GM21528 (cell line): ENCODE data around the gene TLL2.
"Not testable (repeated sequence)": the region's sequence is repeated elsewhere in the genome, so short reads cannot be mapped to it uniquely, and the experiment has no call there.

Experiments used
- ATAC-seq: cut with Tn5 transposase; IDR thresholded peaks from one replicate; pipeline ENCODE4 v1.9.1; 2021; ENCODE audit warnings: mild to moderate bottlenecking, moderate library complexity; ENCODE audit not compliant: unreplicated experiment, low FRiP score

Gene TLL2

DNA sequence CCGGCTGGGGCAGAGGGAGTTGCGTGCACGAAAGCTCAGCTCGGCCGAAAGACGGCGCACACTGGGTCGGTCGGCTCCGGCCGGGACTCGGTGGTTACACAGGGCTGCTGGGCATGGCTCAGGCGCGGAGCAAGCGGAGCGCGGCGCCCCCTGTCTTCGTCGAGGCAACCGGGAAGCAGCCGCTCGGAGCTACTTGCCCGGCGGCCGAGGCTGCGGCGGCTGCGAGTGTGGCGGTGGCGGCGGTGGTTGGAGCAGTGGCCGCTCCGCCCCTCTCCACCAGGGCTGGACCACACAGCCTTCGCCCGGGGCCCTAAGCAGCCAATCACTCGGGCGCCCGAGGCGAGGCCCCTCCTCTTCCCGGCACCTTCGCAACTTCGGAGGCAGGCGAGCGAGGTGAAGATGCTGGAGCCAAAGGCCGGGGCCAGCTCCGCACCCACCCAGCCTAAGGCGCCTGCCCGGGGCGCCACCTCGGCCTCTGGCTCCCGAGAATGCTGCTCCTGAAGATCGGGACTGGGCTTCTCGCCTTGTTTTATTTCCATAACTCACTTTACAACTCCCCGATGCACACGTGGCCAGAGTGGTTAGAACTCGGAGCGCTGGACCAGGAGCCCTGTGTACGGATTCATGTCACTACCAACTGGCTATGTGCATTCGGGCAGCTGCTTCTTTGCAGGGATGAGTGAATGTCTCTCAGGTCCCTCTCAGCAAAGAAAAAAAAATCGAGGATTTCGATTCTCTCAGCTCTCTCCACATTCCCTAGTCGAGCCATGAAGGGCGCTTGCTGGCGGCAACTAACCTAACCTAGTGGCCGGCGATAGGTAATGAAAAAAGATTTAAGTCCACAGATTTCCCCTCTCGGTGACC, at the start of gene TLL2:
Gene TLL2, minus strand, starts transcription at position 229 of the 864 bp plus-strand sequence. CDS start 241 bp downstream, outside the sequence.
- peak; percentile 81 for ATAC-seq

- no peak for ATAC-seq
Measured at GRCh38 chr10:96560966-96561887, 47.5 kb upstream of the TLL2 start.

- no peak for ATAC-seq
Measured at GRCh38 chr10:96560489-96560888, 46.8 kb upstream of the TLL2 start.

DNA sequence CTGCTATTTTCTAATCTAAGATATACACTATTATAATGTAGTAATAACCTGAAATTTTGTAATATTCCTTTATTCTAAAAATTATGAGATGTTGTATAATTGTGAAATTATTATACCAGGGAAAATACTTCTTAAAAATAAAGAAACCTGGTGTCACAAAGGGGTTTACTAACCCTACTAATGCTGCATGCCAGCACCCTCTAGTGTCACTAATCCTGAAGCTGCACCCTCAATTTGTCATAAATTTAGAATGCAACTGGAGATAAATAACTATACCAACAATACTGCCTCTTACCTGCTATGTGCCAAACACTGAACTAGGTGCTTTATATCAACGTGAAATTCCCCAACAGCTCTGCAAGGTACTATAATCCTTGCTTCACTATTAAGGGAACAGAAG, 42.3 kb upstream of the TLL2 start:
- ATAC-seq, result no peak

DNA sequence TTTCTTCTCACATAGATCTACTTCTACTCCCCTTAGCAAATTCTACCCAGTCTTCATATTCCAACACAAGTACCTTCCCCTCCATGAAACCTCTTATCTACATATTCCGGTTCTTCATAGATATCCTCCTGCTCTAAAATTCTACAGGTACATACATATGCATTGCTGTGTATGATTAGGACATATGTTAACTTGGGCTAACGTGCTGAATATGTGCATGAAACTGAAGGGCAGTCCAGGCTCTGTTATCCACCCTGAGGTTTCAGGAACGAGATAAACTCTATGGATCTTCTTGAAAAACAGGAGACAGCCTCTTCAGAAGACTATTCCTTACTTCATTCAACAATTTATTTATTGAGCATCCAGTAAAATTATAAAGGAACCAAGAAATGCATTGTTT, 41.6 kb upstream of the TLL2 start:
- no peak for ATAC-seq

GRCh38 chr10:96548589-96548988, 34.9 kb upstream of the TLL2 start:
- no peak for ATAC-seq

DNA sequence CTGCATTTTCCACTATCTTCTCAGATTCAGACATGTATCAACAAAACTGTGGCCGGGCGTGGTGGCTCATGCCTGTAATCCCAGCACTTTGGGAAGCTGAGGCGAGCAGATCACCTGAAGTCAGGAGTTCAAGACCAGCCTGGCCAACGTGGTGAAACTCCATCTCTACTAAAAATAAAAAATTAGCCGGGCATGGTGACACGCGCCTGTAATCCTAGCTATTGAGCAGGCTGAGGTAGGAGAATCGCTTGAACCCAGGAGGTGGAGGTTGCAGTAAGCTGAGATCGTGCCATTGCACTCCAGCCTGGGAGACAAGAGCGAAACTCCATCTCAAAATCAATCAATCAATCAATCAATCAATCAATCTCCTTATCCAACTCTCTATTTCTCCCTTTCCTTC, 31.8 kb upstream of the TLL2 start:
- ATAC-seq, result not testable (repeated sequence)

GRCh38 chr10:96541921-96542320, 28.2 kb upstream of the TLL2 start:
- no peak for ATAC-seq

- no peak for ATAC-seq
Measured at GRCh38 chr10:96540240-96540639, 26.5 kb upstream of the TLL2 start.

GRCh38 chr10:96538683-96539082, 25.0 kb upstream of the TLL2 start:
- no peak for ATAC-seq

DNA sequence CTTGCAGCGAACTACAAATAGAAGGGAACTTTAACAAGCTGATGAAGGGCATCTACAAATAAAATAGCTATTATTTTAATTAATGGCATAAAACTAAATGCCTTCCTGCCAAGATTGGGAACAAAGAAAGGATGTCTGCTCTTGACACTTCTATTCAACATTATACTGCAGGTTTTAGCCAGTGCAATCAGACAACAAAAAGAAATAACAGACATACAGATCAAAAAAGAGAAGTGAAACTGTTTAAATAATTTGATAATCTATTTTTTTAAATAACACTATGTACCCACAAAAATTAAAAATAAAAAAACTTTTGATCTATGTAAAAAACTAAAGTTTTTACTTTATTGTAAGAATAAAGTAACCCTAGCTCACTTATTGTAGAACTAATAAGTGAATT, 22.4 kb upstream of the TLL2 start:
- no peak for ATAC-seq

- no peak for ATAC-seq
Measured at GRCh38 chr10:96532523-96532922, 18.8 kb upstream of the TLL2 start.

DNA sequence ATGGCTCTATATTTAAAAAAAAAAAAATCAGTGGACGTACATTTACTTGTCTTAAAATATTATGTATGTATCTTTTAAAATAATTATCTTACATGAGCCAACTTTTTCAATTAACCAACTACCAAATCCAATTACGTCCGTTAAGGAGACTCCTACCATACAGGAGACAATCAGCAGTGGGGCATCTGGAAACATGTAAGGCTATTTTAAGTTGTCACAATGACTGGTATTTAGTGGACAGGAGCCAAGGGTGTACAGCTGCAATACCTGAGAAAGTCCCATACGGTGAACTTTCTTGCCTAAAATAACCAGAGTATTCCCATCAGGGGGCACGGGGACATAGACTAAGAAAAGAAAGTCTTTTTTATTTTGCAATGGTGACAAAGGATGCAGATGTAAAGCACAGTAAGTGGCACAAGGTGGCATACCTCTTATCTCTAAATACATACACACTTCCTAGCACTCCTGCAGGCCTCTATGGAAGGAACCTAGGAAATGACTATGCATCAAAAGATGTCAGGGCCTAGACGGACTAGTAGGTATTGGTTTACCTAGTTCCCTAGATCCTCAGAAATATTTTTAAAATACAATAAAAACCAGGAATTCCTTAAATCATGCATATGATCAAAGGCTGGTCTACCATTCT, 16.0 kb upstream of the TLL2 start:
- no peak for ATAC-seq

DNA sequence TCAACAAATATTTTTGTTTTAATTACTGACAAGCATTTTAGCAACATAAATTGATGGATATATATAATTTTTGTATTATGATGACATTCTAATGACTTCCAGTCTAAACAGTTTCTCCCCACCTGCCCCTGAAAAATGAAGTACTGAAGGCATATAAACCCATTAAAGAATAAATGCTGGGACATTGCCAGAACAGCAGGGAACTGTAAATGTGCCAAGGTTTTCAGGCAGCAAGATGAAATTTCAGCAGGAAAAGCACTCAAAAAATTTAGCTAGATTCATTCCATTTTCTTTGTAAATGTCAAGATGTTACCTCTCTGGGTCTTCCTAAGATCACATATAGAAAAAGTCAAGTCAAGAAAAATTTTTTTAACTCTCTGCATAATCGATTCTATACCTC, 11.0 kb upstream of the TLL2 start:
- no peak for ATAC-seq

GRCh38 chr10:96517284-96517683, 3.6 kb upstream of the TLL2 start:
- ATAC-seq, result no peak

DNA sequence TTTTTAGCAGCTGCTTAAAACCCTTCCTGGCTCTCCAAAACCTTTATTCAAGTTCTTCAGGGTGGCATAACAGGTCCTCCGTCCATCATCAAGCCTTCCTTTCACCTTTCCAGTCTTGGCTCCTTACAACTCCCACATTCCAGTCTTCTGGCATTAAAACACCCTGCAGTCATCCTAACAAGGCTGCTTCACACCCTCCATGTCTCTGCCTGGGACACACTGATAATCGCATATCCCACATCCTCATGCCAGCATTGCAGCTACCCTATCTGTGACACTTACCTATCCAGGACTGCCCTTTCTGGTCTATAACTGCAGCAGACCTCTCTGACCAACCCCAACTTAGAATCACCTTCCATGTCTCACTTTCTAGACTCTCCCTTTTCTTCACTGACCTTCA, 2.6 kb upstream of the TLL2 start:
- ATAC-seq, result no peak

- peak; percentile 48 for ATAC-seq
Measured at GRCh38 chr10:96513305-96513697, 425 bp downstream of the TLL2 start.

- ATAC-seq, result peak; percentile 3
Measured at GRCh38 chr10:96512524-96513304, 1.0 kb downstream of the TLL2 start.

- ATAC-seq, result no peak
Measured at GRCh38 chr10:96511044-96511945, 2.4 kb downstream of the TLL2 start.
